Panc1 (cell line): ENCODE results near the gene ASB11. TPM values are rescaled to one million over a fixed set of nuclear protein-coding genes. Genes with fewer than 3 reads are reported as not detected.

Experiments
- ATAC-seq: fragments of 200-7000 bp; cut with Tn5 transposase; 2 replicates; pipeline ENCODE4 v1.9.1; 2020; ENCODE audit warnings: mild to moderate bottlenecking, moderate library complexity
- BruUV-seq: library from RNA; stranded (reverse); fragments of 400-500 nt; replicated peaks from 2 replicates; lab custom pipeline; 2021; lab: Mats Ljungman, UMichigan
- CTCF ChIA-PET: fragments of 300-600 bp; sonication (Branson Sonifier 250); formaldehyde crosslinking; loops from one replicate; lab custom pipeline; 2022; ENCODE audit warnings: antibody characterized with exemption; lab: Charles Lee
- POLR2A ChIA-PET: fragments of 300-600 bp; sonication (Branson Sonifier 250); formaldehyde crosslinking; loops from one replicate; lab custom pipeline; 2022; ENCODE audit warnings: antibody characterized with exemption; lab: Charles Lee
- DNase-seq: peaks from one replicate; pipeline ENCODE4 v3.0.0-alpha.2; 2010; ENCODE audit warnings: low read depth, low spot score
- H3K27ac ChIP-seq: 2 replicates; pipeline ENCODE4 v1.5.1; 2011; ENCODE audit warnings: mild to moderate bottlenecking, low read length, inconsistent platforms
- H3K27me3 ChIP-seq: fragments of 200-500 bp; sonication (Bioruptor generic); 2 replicates; pipeline ENCODE4 v1.6.0; 2014; ENCODE audit warnings: low read length, inconsistent platforms; ENCODE audit not compliant: control insufficient read depth, insufficient read depth
- H3K36me3 ChIP-seq: fragments of 200-500 bp; sonication (Bioruptor generic); 2 replicates; pipeline ENCODE4 v1.5.1; 2014; ENCODE audit warnings: inconsistent platforms, mild to moderate bottlenecking, low read length, moderate library complexity; ENCODE audit not compliant: control insufficient read depth, insufficient read depth
- H3K4me1 ChIP-seq: 2 replicates; pipeline ENCODE4 v1.5.1; 2011; ENCODE audit warnings: inconsistent platforms, mild to moderate bottlenecking, low read length, moderate library complexity; ENCODE audit not compliant: control insufficient read depth, insufficient read depth
- H3K4me3 ChIP-seq, 2 experiments: 2 replicates each; pipeline ENCODE4 v1.5.1; 2011 to 2012; ENCODE audit warnings: low read depth in 2 of 2, low read length in 2 of 2, mild to moderate bottlenecking in 2 of 2, inconsistent platforms in 1 of 2, moderate library complexity in 1 of 2
- H3K9me3 ChIP-seq: fragments of 200-500 bp; sonication (Bioruptor generic); 2 replicates; pipeline ENCODE4 v1.5.1; 2014; ENCODE audit warnings: low read depth, mild to moderate bottlenecking, inconsistent platforms, low read length, moderate library complexity; ENCODE audit not compliant: control insufficient read depth, insufficient read depth
- POLR2AphosphoS5 ChIP-seq: IDR thresholded peaks from 2 replicates; pipeline ENCODE4 v1.6.1; 2012; ENCODE audit warnings: mild to moderate bottlenecking, low read depth, low read length, moderate library complexity
- SIN3A ChIP-seq: IDR thresholded peaks from 2 replicates; pipeline ENCODE4 v1.6.1; 2012; ENCODE audit warnings: low read depth, mild to moderate bottlenecking, low read length, moderate library complexity, borderline replicate concordance; ENCODE audit not compliant: insufficient read depth
- TCF7L2 ChIP-seq: IDR thresholded peaks from 2 replicates; pipeline ENCODE4 v1.6.1; 2011; ENCODE audit warnings: mild to moderate bottlenecking, low read depth, low read length, inconsistent platforms
- in situ Hi-C: cut with HindIII; loops from 2 replicates; pipeline ENCODE4 v1.10.0; 2016; ENCODE audit warnings: low sequenced_read_pairs, low pct_unique_long_range_greater_than_20kb
- intact Hi-C: fragments of 100-400 bp; cut with micrococcal nuclease; formaldehyde crosslinking; loops from one replicate; pipeline ENCODE4 v1.10.0; 2022; ENCODE audit not compliant: unreplicated experiment
- total RNA-seq: library from RNA; stranded (reverse); gene quantifications from one replicate; pipeline ENCODE4 v1.2.1, GENCODE V29; 2021; ENCODE audit not compliant: unreplicated experiment
- TF ChIP-seq, protein P1 (sequence below), 2 experiments: IDR thresholded peaks; 2 replicates each; pipeline ENCODE4 v1.6.1; 2011 to 2012; ENCODE audit warnings: low read depth in 2 of 2, control low read depth in 1 of 2, low read length in 1 of 2, mild to moderate bottlenecking in 1 of 2, moderate library complexity in 1 of 2; ENCODE audit not compliant: insufficient read depth in 1 of 2
- TF ChIP-seq, protein P2 (sequence below): fragments of 450-650 bp; IDR thresholded peaks from 2 replicates; pipeline ENCODE4 v1.5.1; 2017; ENCODE audit warnings: mild to moderate bottlenecking

ASB11 gene
- total RNA-seq, 1 experiment from 2014 or later, result not detected

DNA sequence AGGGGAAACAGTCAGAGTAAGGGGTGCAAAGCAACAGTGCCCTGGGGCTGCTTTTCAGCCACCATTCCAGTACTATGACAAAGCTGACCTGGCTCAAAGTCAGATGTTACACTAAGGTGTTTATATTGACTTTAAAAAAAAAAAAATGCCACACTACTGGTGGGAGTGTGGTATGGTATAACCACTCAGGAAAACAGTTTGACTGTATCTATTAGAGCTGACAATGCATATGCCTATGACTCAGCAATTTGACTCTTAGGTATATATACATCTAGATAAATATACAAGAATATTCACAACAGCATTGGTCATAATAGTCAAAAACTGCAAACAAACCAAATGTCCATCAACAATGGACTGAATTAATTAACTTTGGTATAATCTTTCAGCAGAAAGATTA lies 60.6 kb downstream of the ASB11 start:
- Histone ChIP-seq H3K4me1 (no peaks in the 10 kb centered on the region), H3K27ac (no peak overlapping the region), H3K9me3 (no peaks in the 10 kb centered on the region), H3K4me3 (no peak overlapping the region), H3K36me3 (no peaks in the 10 kb centered on the region), H3K27me3 (no peaks in the 10 kb centered on the region)
- no peak for TF ChIP-seq POLR2AphosphoS5
- no peak for TF ChIP-seq SIN3A
- no peak for TF ChIP-seq TCF7L2
- TF ChIP-seq, protein P1, sequence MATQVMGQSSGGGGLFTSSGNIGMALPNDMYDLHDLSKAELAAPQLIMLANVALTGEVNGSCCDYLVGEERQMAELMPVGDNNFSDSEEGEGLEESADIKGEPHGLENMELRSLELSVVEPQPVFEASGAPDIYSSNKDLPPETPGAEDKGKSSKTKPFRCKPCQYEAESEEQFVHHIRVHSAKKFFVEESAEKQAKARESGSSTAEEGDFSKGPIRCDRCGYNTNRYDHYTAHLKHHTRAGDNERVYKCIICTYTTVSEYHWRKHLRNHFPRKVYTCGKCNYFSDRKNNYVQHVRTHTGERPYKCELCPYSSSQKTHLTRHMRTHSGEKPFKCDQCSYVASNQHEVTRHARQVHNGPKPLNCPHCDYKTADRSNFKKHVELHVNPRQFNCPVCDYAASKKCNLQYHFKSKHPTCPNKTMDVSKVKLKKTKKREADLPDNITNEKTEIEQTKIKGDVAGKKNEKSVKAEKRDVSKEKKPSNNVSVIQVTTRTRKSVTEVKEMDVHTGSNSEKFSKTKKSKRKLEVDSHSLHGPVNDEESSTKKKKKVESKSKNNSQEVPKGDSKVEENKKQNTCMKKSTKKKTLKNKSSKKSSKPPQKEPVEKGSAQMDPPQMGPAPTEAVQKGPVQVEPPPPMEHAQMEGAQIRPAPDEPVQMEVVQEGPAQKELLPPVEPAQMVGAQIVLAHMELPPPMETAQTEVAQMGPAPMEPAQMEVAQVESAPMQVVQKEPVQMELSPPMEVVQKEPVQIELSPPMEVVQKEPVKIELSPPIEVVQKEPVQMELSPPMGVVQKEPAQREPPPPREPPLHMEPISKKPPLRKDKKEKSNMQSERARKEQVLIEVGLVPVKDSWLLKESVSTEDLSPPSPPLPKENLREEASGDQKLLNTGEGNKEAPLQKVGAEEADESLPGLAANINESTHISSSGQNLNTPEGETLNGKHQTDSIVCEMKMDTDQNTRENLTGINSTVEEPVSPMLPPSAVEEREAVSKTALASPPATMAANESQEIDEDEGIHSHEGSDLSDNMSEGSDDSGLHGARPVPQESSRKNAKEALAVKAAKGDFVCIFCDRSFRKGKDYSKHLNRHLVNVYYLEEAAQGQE (IDR thresholded peaks at IDR 0.05; ENCODE audit: insufficient read depth in 1 of 2, low read depth in 2 of 2, low read length in 1 of 2), result no peak
- intact Hi-C loops (no loop called here), in situ Hi-C loops (no loop called here)
- ChIA-PET CTCF (no interaction called here), POLR2A (no interaction called here)
- no peak for ATAC-seq
- DNase-seq, result no peak
- no TSS peak for BruUV-seq

DNA sequence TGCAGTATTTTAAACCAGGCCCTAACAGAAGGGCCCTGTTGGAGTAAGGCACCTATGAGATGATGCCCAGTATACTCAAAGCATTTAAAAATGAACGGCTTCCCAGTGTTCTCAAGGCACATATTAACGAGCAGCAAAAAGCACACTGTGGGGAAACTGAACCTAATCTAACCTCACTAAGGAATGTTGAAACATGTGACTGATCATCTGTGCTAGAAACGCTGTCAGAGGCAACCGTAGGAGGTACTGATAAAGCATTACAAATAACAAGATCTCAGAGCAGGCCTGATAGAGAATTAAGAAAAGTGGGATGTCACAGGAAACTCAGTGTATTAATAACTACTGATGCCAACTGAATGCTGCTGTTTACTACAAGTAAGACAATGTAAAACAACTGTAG lies 69.5 kb downstream of the ASB11 start:
- TF ChIP-seq, protein P2, sequence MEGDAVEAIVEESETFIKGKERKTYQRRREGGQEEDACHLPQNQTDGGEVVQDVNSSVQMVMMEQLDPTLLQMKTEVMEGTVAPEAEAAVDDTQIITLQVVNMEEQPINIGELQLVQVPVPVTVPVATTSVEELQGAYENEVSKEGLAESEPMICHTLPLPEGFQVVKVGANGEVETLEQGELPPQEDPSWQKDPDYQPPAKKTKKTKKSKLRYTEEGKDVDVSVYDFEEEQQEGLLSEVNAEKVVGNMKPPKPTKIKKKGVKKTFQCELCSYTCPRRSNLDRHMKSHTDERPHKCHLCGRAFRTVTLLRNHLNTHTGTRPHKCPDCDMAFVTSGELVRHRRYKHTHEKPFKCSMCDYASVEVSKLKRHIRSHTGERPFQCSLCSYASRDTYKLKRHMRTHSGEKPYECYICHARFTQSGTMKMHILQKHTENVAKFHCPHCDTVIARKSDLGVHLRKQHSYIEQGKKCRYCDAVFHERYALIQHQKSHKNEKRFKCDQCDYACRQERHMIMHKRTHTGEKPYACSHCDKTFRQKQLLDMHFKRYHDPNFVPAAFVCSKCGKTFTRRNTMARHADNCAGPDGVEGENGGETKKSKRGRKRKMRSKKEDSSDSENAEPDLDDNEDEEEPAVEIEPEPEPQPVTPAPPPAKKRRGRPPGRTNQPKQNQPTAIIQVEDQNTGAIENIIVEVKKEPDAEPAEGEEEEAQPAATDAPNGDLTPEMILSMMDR, result no peak
- ATAC-seq (no peak), DNase-seq (no peak)
- Histone ChIP-seq H3K27me3 (no peaks in the 10 kb centered on the region), H3K36me3 (no peaks in the 10 kb centered on the region), H3K9me3 (no peaks in the 10 kb centered on the region), H3K4me1 (no peaks in the 10 kb centered on the region), H3K27ac (no peak overlapping the region), H3K4me3 (no peak overlapping the region)
- BruUV-seq, result no TSS peak
- in situ Hi-C loops (no loop called here), intact Hi-C loops (loop anchor here (10.0 kb wide), 1 partner anchor 101 kb away; no protein-coding TSS in a partner anchor)
- POLR2A ChIA-PET, result no interaction called here
- CTCF ChIA-PET, result no interaction called here

GRCh38 chrX:15244421-15244820 lies 71.0 kb downstream of the ASB11 start:
- CTCF ChIA-PET, result interaction anchor here (0.5 kb wide), 1 partner anchor 22 kb away, joined by 9 read pairs; no protein-coding TSS in a partner anchor

More at GRCh38 chrX:15244421-15244820, 71.0 kb downstream of the ASB11 start:
- Histone ChIP-seq H3K4me1 (no peaks in the 10 kb centered on the region), H3K27ac (no peak overlapping the region), H3K4me3 (no peak overlapping the region), H3K9me3 (no peaks in the 10 kb centered on the region), H3K36me3 (no peaks in the 10 kb centered on the region), H3K27me3 (no peaks in the 10 kb centered on the region)
- intact Hi-C loops (loop anchor here (10.0 kb wide), 1 partner anchor 100 kb away; no protein-coding TSS in a partner anchor), in situ Hi-C loops (no loop called here)
- POLR2A ChIA-PET, result no interaction called here
- no TSS peak for BruUV-seq
- TF ChIP-seq TCF7L2, result no peak
- TF ChIP-seq, protein P2, result no peak
- no peak for TF ChIP-seq POLR2AphosphoS5
- TF ChIP-seq, protein P1 (IDR thresholded peaks at IDR 0.05; ENCODE audit: insufficient read depth in 1 of 2, low read depth in 2 of 2, low read length in 1 of 2), result no peak
- no peak for DNase-seq
- ATAC-seq, result no peak
